ENCODE results near the gene MGA.

- TF ChIP-seq CTCF (conservative IDR thresholded peaks at IDR 0.05; ENCODE audit: low read depth in 2 of 2) (no peak), REST (IDR thresholded peaks at IDR 0.05; ENCODE audit: unreplicated experiment) (no peak), STAT1 (IDR thresholded peaks at IDR 0.05; ENCODE audit: unreplicated experiment) (no peak), POLR2AphosphoS5 (IDR thresholded peaks at IDR 0.05; ENCODE audit: low read depth) (no peak), CREB1 (CRISPR knock-in tag; IDR thresholded peaks at IDR 0.05; ENCODE audit: low read depth) (no peak)
Observed at GRCh38 chr15:41777421-41777973, 117.3 kb downstream of the MGA start.
